ENCODE results near the gene ZNF879.

DNA sequence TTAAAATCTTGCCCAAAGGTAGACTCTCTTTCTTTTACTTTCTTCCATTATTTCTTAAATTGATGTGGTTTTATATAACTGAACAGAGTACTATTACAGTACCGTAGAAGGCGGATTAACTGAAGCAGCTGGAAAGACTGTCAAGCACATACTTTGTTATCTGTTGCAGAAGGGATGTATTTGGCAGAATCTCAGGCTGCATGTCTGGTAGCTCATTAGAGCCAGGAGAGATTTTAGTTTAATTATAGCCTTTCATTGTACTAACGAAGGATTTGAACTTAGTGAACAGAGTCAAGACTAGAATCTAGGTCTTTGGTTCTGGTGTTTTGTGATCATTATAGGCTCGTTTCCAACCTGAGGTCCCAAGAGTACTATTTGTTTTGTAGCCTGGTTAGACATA lies 57.1 kb downstream of the ZNF879 start:
- TF ChIP-seq, protein P1, sequence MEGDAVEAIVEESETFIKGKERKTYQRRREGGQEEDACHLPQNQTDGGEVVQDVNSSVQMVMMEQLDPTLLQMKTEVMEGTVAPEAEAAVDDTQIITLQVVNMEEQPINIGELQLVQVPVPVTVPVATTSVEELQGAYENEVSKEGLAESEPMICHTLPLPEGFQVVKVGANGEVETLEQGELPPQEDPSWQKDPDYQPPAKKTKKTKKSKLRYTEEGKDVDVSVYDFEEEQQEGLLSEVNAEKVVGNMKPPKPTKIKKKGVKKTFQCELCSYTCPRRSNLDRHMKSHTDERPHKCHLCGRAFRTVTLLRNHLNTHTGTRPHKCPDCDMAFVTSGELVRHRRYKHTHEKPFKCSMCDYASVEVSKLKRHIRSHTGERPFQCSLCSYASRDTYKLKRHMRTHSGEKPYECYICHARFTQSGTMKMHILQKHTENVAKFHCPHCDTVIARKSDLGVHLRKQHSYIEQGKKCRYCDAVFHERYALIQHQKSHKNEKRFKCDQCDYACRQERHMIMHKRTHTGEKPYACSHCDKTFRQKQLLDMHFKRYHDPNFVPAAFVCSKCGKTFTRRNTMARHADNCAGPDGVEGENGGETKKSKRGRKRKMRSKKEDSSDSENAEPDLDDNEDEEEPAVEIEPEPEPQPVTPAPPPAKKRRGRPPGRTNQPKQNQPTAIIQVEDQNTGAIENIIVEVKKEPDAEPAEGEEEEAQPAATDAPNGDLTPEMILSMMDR (IDR thresholded peaks at IDR 0.05): no peak
- TF ChIP-seq EZH2 (IDR thresholded peaks at IDR 0.05): no peak
- TF ChIP-seq EZH2phosphoT487 (IDR thresholded peaks at IDR 0.05): no peak
